ENCODE data around the gene SERPINB2. TPM values are rescaled to one million over a fixed set of nuclear protein-coding genes. Genes with fewer than 3 reads are reported as not detected.

The SERPINB2 gene
- total RNA-seq, 4 donors from 2014 or later, result 88.7 to 111 (median 89.8) TPM

DNA sequence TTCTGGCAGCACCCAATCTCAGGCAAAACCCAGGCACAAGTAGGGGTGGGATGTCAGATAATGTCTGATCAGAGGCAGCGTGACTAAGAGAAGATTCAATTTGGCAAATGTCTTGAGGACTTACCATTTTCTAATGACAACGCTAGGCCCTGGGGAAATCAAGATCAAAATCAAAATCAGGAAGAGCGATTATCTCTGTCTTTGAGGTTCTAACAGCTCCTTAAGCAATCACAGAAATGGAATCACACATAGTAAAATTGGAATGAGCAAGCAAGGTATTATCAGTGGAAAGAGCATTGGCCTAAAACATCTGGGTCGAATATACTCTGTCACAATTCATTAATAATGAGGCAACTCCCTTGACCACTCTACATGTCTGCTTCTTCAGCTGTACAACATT is 8.6 kb upstream of the SERPINB2 start:
- DNase-seq (ENCODE audit: low spot score in 2 of 2), result no peak
- H3K4me3 ChIP-seq (ENCODE audit: low read depth, poor library complexity, severe bottlenecking), result no peak overlapping the region
- no peak for TF ChIP-seq POLR2A (IDR thresholded peaks at IDR 0.05)
- TF ChIP-seq, protein P1, sequence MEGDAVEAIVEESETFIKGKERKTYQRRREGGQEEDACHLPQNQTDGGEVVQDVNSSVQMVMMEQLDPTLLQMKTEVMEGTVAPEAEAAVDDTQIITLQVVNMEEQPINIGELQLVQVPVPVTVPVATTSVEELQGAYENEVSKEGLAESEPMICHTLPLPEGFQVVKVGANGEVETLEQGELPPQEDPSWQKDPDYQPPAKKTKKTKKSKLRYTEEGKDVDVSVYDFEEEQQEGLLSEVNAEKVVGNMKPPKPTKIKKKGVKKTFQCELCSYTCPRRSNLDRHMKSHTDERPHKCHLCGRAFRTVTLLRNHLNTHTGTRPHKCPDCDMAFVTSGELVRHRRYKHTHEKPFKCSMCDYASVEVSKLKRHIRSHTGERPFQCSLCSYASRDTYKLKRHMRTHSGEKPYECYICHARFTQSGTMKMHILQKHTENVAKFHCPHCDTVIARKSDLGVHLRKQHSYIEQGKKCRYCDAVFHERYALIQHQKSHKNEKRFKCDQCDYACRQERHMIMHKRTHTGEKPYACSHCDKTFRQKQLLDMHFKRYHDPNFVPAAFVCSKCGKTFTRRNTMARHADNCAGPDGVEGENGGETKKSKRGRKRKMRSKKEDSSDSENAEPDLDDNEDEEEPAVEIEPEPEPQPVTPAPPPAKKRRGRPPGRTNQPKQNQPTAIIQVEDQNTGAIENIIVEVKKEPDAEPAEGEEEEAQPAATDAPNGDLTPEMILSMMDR (IDR thresholded peaks at IDR 0.05), result no peak
- 37 to 45% methylated on average over 4 of the region's 4 CpGs for WGBS, 2 donors
- intact Hi-C loops (cut with DNase I; ENCODE audit: low total_unique reads), result no loop called here

DNA sequence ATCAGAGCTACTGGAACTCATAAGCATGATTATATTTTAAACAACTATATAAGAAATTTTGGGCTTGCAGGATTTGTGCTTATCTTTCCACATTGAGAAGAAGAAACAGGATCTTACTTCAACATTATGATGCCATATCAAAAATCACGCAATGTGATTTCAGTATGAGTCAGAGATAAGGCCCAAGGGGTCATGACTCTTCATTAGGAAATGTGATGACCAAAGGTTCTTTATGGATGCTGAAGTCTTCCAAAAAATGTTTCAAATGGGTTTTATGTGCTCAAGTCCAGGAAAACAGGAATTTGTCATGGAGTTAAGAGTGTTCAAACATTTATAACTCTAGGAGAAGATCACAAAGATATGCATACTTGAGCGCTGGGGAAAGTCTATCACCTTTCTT is 7.8 kb upstream of the SERPINB2 start:
- intact Hi-C loops (cut with DNase I; ENCODE audit: low total_unique reads), result no loop called here
- 58 to 61% methylated on average over 2 of the region's 2 CpGs for WGBS, 2 donors
- no peak for TF ChIP-seq POLR2A (IDR thresholded peaks at IDR 0.05)
- TF ChIP-seq, protein P1 (IDR thresholded peaks at IDR 0.05), result no peak
- H3K4me3 ChIP-seq (ENCODE audit: low read depth, poor library complexity, severe bottlenecking), result no peak overlapping the region
- no peak for DNase-seq (ENCODE audit: low spot score in 2 of 2)

DNA sequence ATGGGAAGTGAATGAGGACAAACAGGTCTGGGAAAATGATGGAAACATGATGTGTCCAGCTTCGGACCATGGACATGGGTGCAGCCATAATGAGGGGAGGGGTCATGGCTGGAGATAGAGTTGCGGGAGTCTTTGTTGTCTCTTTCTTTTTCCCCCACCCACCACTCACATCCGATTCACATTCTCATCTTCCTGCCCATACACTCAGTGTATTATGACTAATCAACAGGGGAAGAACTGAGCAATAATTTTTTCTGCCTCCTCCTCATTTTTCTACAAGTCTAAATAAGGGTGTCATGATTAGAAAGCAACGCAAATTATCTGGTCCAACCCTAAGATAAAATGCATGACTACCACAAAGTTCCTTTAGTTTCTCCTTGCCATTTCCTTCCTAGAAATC is 5.7 kb upstream of the SERPINB2 start:
- intact Hi-C loops (cut with DNase I; ENCODE audit: low total_unique reads), result no loop called here
- H3K4me3 ChIP-seq (ENCODE audit: low read depth, poor library complexity, severe bottlenecking), result no peak overlapping the region
- 51 to 57% methylated on average over 4 of the region's 4 CpGs for WGBS, 2 donors
- TF ChIP-seq, protein P1 (IDR thresholded peaks at IDR 0.05), result no peak
- no peak for TF ChIP-seq POLR2A (IDR thresholded peaks at IDR 0.05)
- DNase-seq (ENCODE audit: low spot score in 2 of 2), result no peak

DNA sequence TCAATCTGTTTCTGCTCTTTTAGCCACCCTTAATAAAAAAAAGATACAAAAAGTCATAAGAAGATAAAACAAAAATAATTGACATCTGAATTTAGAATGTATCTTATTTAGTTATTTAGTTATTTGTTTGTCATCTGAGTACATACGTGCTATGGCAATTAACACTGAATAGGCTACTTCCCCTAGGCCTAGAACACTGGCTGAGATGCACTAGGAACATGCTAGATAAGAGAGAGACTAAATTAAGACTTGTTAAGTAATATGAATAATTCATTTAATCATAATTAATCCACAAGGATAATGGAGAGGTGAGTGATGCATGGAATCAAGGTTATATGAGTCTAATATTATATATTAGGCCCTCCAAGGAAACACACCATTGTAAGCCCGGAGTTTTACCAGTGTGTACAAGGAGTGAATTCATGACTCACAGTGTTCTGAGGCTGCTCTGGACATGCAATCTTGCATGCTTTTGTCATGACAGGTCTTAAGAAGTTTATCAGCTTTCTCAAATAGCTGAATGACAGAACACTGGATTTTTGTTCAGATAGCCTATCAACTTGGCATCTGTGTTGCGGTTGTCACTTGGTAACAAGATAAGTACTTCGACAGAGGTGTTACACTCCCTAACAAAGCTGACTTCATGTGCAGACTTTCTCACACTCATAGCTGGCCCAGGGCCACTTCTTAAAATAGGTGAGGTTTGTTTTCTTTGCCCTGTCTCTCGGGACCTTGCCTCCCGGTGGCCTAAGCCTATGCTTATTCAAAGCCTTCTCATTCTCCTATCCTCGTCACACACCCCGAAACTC is 5.0 kb upstream of the SERPINB2 start:
- TF ChIP-seq POLR2A (IDR thresholded peaks at IDR 0.05), result no peak
- TF ChIP-seq, protein P1 (IDR thresholded peaks at IDR 0.05), result no peak
- peak in 1 of 2 donors; percentile 55 for DNase-seq (ENCODE audit: low spot score in 2 of 2)
- WGBS, 2 donors, result 43 to 53% methylated on average over 8 of the region's 8 CpGs
- intact Hi-C loops (cut with DNase I; ENCODE audit: low total_unique reads), result no loop called here
- H3K4me3 ChIP-seq (ENCODE audit: low read depth, poor library complexity, severe bottlenecking), result no peak overlapping the region

DNA sequence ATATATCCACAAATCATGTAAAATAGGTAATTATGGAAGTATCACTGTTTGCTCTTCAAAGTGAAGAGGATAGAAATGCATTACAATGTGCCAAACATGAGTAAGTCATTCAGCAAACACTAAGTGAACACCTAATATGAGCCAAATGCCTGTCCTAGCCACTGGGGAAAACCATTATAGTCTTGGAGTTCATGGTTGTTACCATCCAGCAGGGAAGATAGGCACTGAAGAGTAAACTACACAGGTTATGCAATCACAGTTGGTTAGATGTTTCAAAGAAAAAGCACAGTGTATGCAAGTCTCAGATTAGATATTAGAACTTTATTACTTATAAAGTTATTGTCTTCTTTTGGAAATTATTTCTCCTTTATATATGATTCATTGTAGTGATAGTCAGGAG is 3.9 kb upstream of the SERPINB2 start:
- no peak overlapping the region for H3K4me3 ChIP-seq (ENCODE audit: low read depth, poor library complexity, severe bottlenecking)
- DNase-seq (ENCODE audit: low spot score in 2 of 2), result no peak
- TF ChIP-seq POLR2A (IDR thresholded peaks at IDR 0.05), result no peak
- TF ChIP-seq, protein P1 (IDR thresholded peaks at IDR 0.05), result no peak
- intact Hi-C loops (cut with DNase I; ENCODE audit: low total_unique reads), result no loop called here

Measured in lower leg skin (tissue), 4 donors.